ENCODE data around the gene WNT4.

WNT4 gene

GRCh38 chr1:22128392-22128791 lies 14.5 kb downstream of the WNT4 start:
- no peak for DNase-seq

GRCh38 chr1:22127731-22128130 lies 15.2 kb downstream of the WNT4 start:
- no peak for DNase-seq

GRCh38 chr1:22127248-22127647 lies 15.6 kb downstream of the WNT4 start:
- DNase-seq: no peak

- DNase-seq: no peak
These were observed 16.4 kb downstream of the WNT4 start for GRCh38 chr1:22126531-22126930.

- DNase-seq: no peak
These were observed 18.2 kb downstream of the WNT4 start for GRCh38 chr1:22124592-22125229.

- DNase-seq: no peak
These were observed 18.9 kb downstream of the WNT4 start for GRCh38 chr1:22123901-22124404.

- DNase-seq: no peak
These were observed 19.9 kb downstream of the WNT4 start for GRCh38 chr1:22123071-22123390.

GRCh38 chr1:22122273-22123070 lies 20.4 kb downstream of the WNT4 start:
- DNase-seq: no peak

GRCh38 chr1:22121421-22121911 lies 21.4 kb downstream of the WNT4 start:
- DNase-seq: no peak

GRCh38 chr1:22120469-22120790 lies 22.5 kb downstream of the WNT4 start:
- no peak for DNase-seq

- DNase-seq: no peak
These were observed 23.1 kb downstream of the WNT4 start for GRCh38 chr1:22119626-22120468.

- DNase-seq: no peak
These were observed 24.5 kb downstream of the WNT4 start for GRCh38 chr1:22118291-22118992.

GRCh38 chr1:22117851-22118250 lies 25.0 kb downstream of the WNT4 start:
- no peak for DNase-seq

- DNase-seq: no peak
These were observed 25.7 kb downstream of the WNT4 start for GRCh38 chr1:22117238-22117637.

GRCh38 chr1:22115286-22115685 lies 27.6 kb downstream of the WNT4 start:
- DNase-seq: no peak

GRCh38 chr1:22114083-22115012 lies 28.5 kb downstream of the WNT4 start:
- DNase-seq: no peak

GRCh38 chr1:22112554-22112953 lies 30.3 kb downstream of the WNT4 start:
- no peak for DNase-seq

GRCh38 chr1:22111620-22112019 lies 31.3 kb downstream of the WNT4 start:
- DNase-seq: no peak

- DNase-seq: no peak
These were observed 31.8 kb downstream of the WNT4 start for GRCh38 chr1:22111115-22111514.

- no peak for DNase-seq
These were observed 32.9 kb downstream of the WNT4 start for GRCh38 chr1:22110016-22110415.

GRCh38 chr1:22108339-22109105 lies 34.4 kb downstream of the WNT4 start:
- no peak for DNase-seq

Measured in CD4-positive, alpha-beta T cell treated with Interleukin-10 for 1 hour (primary cell).